Sigmoid colon (tissue), 4 donors: ENCODE measurements around the gene GTSF1L.

Experiments
- POLR2A ChIP-seq, 2 donors: fragments of 450-650 bp; IDR thresholded peaks; one replicate each; pipeline ENCODE4 v1.6.1; 2016; ENCODE audit warnings: antibody characterized with exemption in 2 of 2, mild to moderate bottlenecking in 2 of 2, moderate library complexity in 2 of 2
- POLR2AphosphoS5 ChIP-seq, 4 donors: sonication (generic); formaldehyde crosslinking; IDR thresholded peaks; one replicate each; pipeline ENCODE4 v1.6.1; 2017; ENCODE audit warnings: antibody characterized with exemption in 4 of 4
- TF ChIP-seq, protein P1 (sequence below), 4 experiments: fragments of 450-650 bp in 3 of 4; fragments of 200-600 bp in 1 of 4; IDR thresholded peaks; one replicate each; pipeline ENCODE4 v1.5.1; 2016 to 2019; ENCODE audit warnings: antibody characterized with exemption in 4 of 4, mild to moderate bottlenecking in 3 of 4, moderate library complexity in 2 of 4

DNA sequence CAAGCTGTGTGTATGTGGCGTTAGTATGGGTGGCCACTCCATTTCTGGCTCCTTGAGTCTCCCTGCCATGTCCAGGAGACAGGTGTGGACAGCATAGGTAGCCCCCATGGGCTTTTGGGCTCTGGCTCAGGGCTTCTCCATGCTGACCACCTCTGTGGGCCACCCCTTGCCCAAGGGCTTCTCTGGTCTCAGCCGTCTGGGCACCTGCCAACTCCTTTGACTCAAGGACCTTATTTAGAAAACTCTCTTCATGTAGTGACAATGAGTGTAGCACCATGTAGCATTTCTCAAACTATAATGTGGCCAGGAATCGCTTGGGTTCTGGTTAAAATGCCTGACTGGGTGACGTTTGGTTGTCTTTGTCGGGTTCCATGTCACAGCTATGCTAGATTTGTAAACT is 5.1 kb upstream of the GTSF1L start:
- TF ChIP-seq, protein P1, sequence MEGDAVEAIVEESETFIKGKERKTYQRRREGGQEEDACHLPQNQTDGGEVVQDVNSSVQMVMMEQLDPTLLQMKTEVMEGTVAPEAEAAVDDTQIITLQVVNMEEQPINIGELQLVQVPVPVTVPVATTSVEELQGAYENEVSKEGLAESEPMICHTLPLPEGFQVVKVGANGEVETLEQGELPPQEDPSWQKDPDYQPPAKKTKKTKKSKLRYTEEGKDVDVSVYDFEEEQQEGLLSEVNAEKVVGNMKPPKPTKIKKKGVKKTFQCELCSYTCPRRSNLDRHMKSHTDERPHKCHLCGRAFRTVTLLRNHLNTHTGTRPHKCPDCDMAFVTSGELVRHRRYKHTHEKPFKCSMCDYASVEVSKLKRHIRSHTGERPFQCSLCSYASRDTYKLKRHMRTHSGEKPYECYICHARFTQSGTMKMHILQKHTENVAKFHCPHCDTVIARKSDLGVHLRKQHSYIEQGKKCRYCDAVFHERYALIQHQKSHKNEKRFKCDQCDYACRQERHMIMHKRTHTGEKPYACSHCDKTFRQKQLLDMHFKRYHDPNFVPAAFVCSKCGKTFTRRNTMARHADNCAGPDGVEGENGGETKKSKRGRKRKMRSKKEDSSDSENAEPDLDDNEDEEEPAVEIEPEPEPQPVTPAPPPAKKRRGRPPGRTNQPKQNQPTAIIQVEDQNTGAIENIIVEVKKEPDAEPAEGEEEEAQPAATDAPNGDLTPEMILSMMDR (IDR thresholded peaks at IDR 0.05) = no peak
- TF ChIP-seq POLR2A (IDR thresholded peaks at IDR 0.05) (no peak), POLR2AphosphoS5 (IDR thresholded peaks at IDR 0.05) (no peak)
